Measurements from ENCODE around the gene TAGAP.
"Not testable (repeated sequence)": the region's sequence is repeated elsewhere in the genome, so short reads cannot be mapped to it uniquely, and the experiment has no call there.

Gene TAGAP

DNA sequence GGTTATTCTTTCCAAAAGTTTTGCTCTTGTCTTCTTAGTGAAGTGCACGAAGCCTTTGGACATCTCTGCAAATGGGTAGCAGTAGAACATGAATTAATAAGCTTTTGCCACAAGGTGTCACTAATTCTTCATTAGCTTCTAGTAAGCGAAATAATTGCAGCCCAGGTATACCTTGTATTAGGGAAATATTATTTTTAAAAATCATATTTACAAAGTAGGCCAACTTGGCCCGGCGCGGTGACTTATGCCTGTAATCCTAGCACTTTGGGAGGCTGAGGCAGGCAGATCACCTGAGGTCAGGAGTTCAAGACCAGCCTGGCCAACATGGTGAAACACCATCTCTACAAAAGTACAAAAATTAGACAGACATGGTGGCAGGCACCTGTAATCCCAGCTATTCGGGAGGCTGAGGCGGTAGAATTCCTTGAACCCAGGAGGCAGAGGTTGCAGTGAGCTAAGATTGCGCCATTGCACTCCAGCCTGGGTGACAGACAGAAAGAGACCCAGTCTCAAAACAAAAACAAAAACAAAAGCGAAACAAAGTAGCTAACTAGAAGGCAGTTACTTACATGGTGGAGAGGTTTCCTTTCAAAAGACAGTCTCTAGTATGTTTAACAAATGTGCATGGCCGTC is 36.0 kb downstream of the TAGAP start:
- no peak for DNase-seq

DNA sequence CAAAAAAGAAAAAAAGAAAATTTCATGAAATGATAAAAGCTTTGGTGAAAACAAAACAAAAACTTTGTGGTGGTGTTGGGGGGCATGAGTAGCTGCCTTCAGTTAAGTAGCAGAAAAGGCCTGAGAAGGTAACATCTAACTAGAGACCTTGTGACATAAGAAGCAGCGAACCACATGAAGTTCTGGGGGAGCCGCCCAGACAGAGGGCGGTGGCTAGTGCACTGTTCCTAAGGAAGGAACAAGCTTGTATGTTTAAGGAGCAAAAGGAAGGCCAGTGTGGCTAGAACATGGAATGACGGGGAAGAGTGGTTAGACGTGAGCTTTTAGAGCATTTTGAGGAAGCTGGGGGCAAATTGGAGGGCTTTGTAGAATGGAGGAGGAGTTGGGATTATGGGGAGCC is 37.3 kb downstream of the TAGAP start:
- DNase-seq = no peak

DNA sequence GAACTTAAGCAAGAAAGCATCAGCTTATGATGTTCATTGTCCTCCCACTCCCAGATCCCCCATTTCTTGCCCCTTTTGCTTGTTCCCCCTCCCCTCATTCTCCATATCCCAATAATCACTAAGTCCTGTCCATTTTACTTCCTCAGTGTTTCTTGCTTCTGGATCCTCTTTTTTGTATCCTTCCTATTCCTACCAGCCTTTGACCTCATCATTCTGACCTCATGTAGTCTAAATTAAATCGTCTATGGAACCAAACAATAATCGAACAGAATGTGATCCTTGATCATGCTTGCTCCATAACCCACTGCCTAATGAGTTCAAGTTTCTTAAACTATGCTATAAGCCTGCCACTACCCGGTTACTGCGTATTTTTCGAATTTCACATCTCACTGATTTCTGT is 39.4 kb downstream of the TAGAP start:
- DNase-seq = no peak

DNA sequence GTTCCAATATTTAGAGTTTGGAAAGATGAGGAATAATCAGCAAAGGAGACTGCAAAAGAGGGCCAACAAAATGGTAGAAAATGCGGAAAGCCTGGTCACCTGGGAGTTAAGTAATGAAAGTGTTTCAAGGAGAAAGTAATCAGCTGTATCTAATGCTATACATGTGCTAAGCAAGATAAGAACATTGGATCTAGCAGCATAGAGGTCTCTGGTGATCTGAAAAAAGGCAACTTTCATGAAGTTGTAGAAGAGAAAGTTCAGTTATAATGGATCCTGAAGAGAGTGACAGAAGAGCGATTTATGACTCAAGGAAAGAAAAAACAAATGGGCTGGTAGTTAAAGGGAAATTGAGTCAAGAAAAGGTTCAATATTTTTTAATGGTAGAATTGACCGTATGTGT is 40.2 kb downstream of the TAGAP start:
- DNase-seq = no peak

- DNase-seq = no peak
These were observed 42.2 kb downstream of the TAGAP start for GRCh38 chr6:159002432-159003155.

DNA sequence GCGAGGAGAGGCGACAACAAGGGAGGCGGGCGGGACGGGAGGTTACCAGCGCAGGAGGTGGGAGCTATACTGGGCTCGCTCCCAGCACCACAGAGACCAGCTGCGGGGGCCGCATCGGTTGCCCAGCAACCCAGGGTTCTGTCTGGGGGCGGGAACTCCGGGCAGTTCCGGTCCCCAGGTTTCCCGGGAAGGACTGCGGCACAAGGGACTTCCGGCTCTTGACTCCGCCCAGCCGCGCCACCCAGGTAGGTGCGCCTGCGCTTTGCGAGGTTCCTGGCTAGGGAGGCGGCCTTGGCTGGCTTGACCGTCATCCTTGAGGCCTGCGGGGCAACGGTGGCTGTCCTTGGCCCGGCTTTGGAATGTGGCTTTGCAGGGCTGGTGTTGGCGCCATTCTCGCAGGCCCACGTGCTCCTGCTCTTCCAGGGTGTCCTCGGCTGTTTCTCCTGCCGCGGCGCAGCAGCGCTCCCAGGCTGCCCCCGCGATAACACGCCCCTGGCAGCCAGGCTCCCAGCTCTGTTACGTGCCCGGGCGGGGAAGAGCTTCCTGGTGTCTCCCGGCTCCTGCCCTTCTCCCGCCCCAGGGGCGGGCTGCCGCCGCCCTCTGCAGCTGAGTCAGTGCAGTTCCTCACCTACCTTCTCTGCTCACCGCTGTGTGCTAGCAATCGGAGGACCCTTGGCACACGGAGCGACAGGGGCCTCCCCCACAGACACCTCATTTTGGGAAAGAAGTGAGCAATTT is 45.0 kb downstream of the TAGAP start, which contains the start of gene RSPH3:
Gene RSPH3, minus strand, starts transcription at position 537 of the 738 bp plus-strand sequence. CDS start 652 bp downstream, outside the sequence.
- peak; percentile 90 for DNase-seq

DNA sequence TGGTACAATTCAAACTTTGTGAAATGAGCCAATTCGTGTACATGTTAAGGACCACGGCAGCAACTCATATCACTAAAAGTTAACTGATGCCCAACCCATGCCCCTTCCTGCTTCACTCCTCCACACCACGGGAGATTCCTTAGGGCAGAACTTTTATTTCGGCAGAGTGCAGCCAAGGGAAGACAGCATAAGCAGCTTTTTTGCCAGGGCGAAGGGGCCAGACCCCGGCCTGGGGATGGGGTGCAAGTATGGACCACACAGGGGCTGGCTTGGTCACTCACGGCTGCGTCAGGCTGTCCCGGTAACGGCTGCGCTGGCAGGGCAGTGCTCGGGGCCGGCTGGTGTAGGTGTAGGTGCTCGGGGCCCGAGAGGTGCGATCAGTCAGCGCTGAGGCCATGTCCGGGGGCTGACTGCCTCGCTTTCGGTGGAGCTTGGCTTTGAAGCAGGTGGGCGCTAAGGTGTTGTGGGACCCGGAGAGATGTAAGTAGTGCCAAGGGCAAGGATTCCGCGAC is 45.6 kb downstream of the TAGAP start:
- DNase-seq = no peak

GRCh38 chr6:158996856-158997255 is 47.9 kb downstream of the TAGAP start:
- no peak for DNase-seq

- no peak for DNase-seq
These were observed 51.2 kb downstream of the TAGAP start for GRCh38 chr6:158993639-158994038.

DNA sequence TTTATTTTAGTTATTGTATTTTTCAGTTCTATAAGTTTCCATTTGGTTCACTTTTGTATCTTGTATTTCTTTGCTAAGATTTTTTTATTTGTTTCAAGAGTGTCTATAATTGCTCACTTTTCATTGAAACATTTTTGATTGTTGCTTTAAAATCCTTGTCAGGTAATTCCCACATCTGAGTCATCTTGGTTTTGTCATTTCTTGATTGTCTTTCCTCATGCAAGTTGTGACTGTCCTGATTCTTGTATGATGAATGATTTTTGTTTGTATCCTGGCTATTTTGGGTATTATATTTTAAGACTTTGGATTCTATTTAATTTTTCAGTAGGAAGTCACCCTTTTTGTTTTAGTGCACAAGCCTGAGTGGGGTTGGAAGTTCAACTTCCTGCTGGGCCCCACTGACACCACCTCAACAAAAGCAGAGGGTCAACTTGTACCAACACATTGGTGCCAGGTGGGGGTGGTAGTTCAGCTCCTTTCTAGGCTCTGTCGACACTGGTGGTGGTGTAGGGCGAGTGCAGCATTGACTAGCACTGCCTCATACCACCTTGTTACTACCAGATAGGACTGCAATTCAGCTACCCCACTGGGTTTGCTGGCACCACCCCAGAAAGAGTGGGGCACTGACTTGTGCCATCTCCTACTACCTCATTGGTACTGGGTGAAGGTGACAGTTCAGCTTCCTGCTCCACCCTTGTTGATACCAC is 53.6 kb downstream of the TAGAP start:
- DNase-seq = no peak

DNA sequence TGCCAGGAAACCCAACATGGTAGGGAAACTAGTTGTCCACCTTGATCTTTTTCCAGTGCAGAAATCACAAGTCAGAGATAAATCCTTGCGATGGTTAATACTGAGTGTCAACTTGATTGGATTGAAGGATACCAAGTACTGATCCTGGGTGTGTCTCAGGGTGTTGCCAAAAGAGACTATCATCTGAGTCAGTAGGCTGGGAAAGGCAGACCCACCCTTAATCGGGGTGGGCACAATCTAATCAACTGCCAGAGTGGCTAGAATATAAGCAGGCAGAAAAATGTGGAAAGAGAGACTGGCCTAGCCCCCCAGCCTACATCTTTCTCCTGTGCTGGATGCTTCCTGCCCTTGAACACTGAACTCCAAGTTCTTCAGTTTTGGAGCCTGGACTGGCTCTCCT is 55.1 kb downstream of the TAGAP start:
- DNase-seq = not testable (repeated sequence)

- DNase-seq = no peak
These were observed 56.3 kb downstream of the TAGAP start for GRCh38 chr6:158988477-158988876.

DNA sequence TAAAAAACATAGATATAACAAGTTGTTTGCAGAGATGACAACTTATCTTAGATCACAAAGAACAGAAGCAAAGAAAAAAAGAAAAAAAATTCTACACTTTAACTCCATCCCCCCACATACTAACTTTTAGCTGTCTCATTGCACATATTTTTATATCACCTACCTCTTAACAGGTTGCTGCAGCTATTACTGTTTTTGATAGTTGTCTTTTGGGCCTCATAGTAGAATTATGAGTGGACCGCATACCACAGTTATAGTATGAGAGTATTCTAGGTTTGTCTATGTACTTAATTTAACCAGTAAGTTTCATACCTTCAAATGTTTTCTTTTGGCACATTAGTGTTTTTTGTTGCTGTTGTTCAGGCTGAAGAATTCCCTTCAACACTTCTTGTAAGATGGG is 57.1 kb downstream of the TAGAP start:
- no peak for DNase-seq
